ENCODE results near the gene SPA17. TPM values are rescaled to one million over a fixed set of nuclear protein-coding genes. Genes with fewer than 3 reads are reported as not detected.

The SPA17 gene
- total RNA-seq, 1 donor from 2014 or later: 6.2 TPM

- Mint-ChIP-seq H3K4me3 (ENCODE audit: unreplicated experiment) (no peak overlapping the region), H3K4me1 (ENCODE audit: low read depth, unreplicated experiment) (peaks cover 16% of the 10 kb centered on the region), H3K27me3 (ENCODE audit: low read depth, unreplicated experiment) (no peaks in the 10 kb centered on the region), H3K9me3 (ENCODE audit: unreplicated experiment) (peaks cover 1% of the 10 kb centered on the region), H3K27ac (ENCODE audit: unreplicated experiment) (peak overlapping the region; percentile 98), H3K36me3 (ENCODE audit: low read depth, unreplicated experiment) (peaks cover 3% of the 10 kb centered on the region)
- Histone ChIP-seq H2AFZ (ENCODE audit: low read depth, low read length) (no peak overlapping the region), H3K4me3 (ENCODE audit: insufficient read depth, low read depth, low read length) (peak overlapping the region; percentile 35), H3K27me3 (ENCODE audit: insufficient read depth, low read length) (no peaks in the 10 kb centered on the region), H3K27ac (ENCODE audit: low read depth, low read length) (peak overlapping the region; percentile 85), H4K20me1 (ENCODE audit: insufficient read depth, low read length) (no peaks in the 10 kb centered on the region), H3K4me1 (ENCODE audit: insufficient read depth, low read length) (peaks cover 18% of the 10 kb centered on the region), H3K9me3 (ENCODE audit: insufficient read depth, low read depth, low read length) (no peaks in the 10 kb centered on the region), H3K79me2 (ENCODE audit: insufficient read depth, low read length) (no peaks in the 10 kb centered on the region), H3K36me3 (ENCODE audit: insufficient read depth, low read length) (no peaks in the 10 kb centered on the region), H3K4me2 (ENCODE audit: low read length) (peak overlapping the region; percentile 76), H3K9ac (ENCODE audit: low read length) (peak overlapping the region; percentile 75)
- DNase-seq (ENCODE audit: low read depth): peak; percentile 98
- TF ChIP-seq CTCF (IDR thresholded peaks at IDR 0.05; ENCODE audit: insufficient read depth, low read depth, low read length) (no peak), EZH2 (IDR thresholded peaks at IDR 0.05; ENCODE audit: insufficient read depth, low read length) (no peak)
- peak; percentile 96 for FAIRE-seq
These were observed 29.9 kb upstream of the SPA17 start for GRCh38 chr11:124643605-124644425.

GRCh38 chr11:124644426-124645280 is 29.1 kb upstream of the SPA17 start:
- Histone ChIP-seq H4K20me1 (ENCODE audit: insufficient read depth, low read length) (no peaks in the 10 kb centered on the region), H3K9me3 (ENCODE audit: insufficient read depth, low read depth, low read length) (no peaks in the 10 kb centered on the region), H3K9ac (ENCODE audit: low read length) (peak overlapping the region; percentile 75), H3K4me3 (ENCODE audit: insufficient read depth, low read depth, low read length) (peak overlapping the region; percentile 35), H2AFZ (ENCODE audit: low read depth, low read length) (peak overlapping the region; percentile 35), H3K4me1 (ENCODE audit: insufficient read depth, low read length) (peaks cover 18% of the 10 kb centered on the region), H3K4me2 (ENCODE audit: low read length) (peak overlapping the region; percentile 76), H3K36me3 (ENCODE audit: insufficient read depth, low read length) (no peaks in the 10 kb centered on the region), H3K27me3 (ENCODE audit: insufficient read depth, low read length) (no peaks in the 10 kb centered on the region), H3K27ac (ENCODE audit: low read depth, low read length) (peak overlapping the region; percentile 85), H3K79me2 (ENCODE audit: insufficient read depth, low read length) (no peaks in the 10 kb centered on the region)
- peak; percentile 92 for TF ChIP-seq CTCF (IDR thresholded peaks at IDR 0.05; ENCODE audit: insufficient read depth, low read depth, low read length)
- no peak for TF ChIP-seq EZH2 (IDR thresholded peaks at IDR 0.05; ENCODE audit: insufficient read depth, low read length)
- Mint-ChIP-seq H3K36me3 (ENCODE audit: low read depth, unreplicated experiment) (peaks cover 3% of the 10 kb centered on the region), H3K4me3 (ENCODE audit: unreplicated experiment) (no peak overlapping the region), H3K4me1 (ENCODE audit: low read depth, unreplicated experiment) (peaks cover 16% of the 10 kb centered on the region), H3K27me3 (ENCODE audit: low read depth, unreplicated experiment) (peaks cover 3% of the 10 kb centered on the region), H3K27ac (ENCODE audit: unreplicated experiment) (peak overlapping the region; percentile 98), H3K9me3 (ENCODE audit: unreplicated experiment) (peaks cover 1% of the 10 kb centered on the region)
- FAIRE-seq: peak; percentile 50
- peak; percentile 72 for DNase-seq (ENCODE audit: low read depth)

All from astrocyte (in vitro differentiated cells and primary cell).